OCI-LY1 (cell line): ENCODE data around the gene SYNGR4.

Experiments
- EZH2 ChIP-seq: fragments of 200-600 bp; sonication (generic), shearing (Covaris generic); IDR thresholded peaks from 2 replicates; pipeline ENCODE4 v1.8.0; 2017; ENCODE audit warnings: borderline replicate concordance, mixed run types, mild to moderate bottlenecking, antibody characterized with exemption, low read length, moderate library complexity, mixed read lengths
- TF ChIP-seq, protein P1 (sequence below): fragments of 200-600 bp; sonication (generic), shearing (Covaris generic); IDR thresholded peaks from 2 replicates; pipeline ENCODE4 v1.5.1; 2017; ENCODE audit warnings: mild to moderate bottlenecking, antibody characterized with exemption, low read length, moderate library complexity, mixed read lengths

- TF ChIP-seq, protein P1, sequence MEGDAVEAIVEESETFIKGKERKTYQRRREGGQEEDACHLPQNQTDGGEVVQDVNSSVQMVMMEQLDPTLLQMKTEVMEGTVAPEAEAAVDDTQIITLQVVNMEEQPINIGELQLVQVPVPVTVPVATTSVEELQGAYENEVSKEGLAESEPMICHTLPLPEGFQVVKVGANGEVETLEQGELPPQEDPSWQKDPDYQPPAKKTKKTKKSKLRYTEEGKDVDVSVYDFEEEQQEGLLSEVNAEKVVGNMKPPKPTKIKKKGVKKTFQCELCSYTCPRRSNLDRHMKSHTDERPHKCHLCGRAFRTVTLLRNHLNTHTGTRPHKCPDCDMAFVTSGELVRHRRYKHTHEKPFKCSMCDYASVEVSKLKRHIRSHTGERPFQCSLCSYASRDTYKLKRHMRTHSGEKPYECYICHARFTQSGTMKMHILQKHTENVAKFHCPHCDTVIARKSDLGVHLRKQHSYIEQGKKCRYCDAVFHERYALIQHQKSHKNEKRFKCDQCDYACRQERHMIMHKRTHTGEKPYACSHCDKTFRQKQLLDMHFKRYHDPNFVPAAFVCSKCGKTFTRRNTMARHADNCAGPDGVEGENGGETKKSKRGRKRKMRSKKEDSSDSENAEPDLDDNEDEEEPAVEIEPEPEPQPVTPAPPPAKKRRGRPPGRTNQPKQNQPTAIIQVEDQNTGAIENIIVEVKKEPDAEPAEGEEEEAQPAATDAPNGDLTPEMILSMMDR, result no peak
- TF ChIP-seq EZH2, result no peak
Observed at GRCh38 chr19:48378194-48378570, 14.0 kb downstream of the SYNGR4 start.
